Stimulated activated CD8-positive, alpha-beta memory T cell treated with anti-CD3 and anti-CD28 coated beads, Interleukin-4, amount 100 ng/mL, for 24 hours (primary cell): ENCODE results near the gene ARHGAP24.
"Not testable (repeated sequence)": the region's sequence is repeated elsewhere in the genome, so short reads cannot be mapped to it uniquely, and the experiment has no call there.

ENCODE experiments used
- DNase-seq: peaks from one replicate; pipeline ENCODE4 v3.0.0-alpha.2; 2020; ENCODE audit warnings: low read depth

ARHGAP24 gene

DNA sequence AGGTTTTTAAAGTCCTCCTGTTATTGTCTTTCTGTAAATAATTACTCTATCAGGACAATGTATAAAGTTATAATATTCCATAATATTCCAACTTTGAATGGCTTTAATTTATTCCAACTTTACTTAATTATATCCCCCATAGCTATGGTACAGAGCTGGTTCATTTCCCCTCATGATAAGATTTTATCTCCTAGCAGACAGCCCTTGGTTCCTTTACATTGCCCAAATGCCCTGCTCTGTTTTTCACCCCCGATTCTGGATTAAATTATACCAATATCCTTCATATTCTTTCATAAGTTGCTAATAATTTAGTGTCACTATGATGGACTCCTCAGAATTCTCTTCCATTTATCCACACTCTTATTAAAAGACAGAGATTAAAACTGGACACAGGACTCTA lies 544.4 kb downstream of the ARHGAP24 start:
- no peak for DNase-seq

GRCh38 chr4:86019906-86020305 lies 545.0 kb downstream of the ARHGAP24 start:
- no peak for DNase-seq

DNA sequence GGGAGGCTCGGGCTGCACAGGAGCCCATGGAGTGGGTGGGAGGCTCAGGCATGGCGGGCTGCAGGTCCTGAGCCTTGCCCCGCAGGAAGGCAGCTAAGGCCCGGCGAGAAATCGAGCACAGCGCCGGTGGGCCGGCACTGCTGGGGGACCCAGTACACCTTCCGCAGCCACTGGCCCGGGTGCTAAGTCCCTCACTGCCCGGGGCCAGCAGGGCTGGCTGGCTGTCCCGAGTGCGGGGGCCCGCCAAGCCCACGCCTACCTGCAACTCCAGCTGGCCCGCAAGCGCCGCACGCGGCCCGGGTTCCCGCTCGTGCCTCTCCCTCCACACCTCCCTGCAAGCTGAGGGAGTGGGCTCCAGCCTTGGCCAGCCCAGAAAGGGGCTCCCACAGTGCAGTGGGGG lies 546.7 kb downstream of the ARHGAP24 start:
- DNase-seq, result not testable (repeated sequence)

DNA sequence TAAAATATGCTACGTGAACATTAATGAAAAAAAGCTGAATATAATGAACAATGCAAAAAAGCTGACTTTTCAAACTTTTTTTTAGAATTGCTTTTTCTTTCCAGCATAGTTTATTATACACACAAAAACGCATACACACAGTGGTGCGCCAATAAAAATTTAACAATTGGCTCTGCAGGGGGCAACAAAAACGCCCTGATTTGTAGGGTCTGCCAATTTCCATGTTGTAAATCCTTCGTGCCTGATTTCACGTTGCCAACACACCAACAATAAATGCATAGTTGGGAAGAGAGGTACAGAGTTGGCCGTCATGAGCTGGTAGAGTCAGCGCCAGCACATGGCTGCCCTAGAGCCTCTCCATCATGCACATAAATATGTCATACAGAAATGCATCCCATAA lies 551.8 kb downstream of the ARHGAP24 start:
- DNase-seq, result no peak

- DNase-seq, result no peak
Observed at GRCh38 chr4:86031927-86032326, 557.0 kb downstream of the ARHGAP24 start.

GRCh38 chr4:86032476-86033022 lies 557.6 kb downstream of the ARHGAP24 start:
- DNase-seq, result no peak

- DNase-seq, result no peak
Observed at GRCh38 chr4:86033171-86033570, 558.2 kb downstream of the ARHGAP24 start.

- DNase-seq, result no peak
Observed at GRCh38 chr4:86034616-86035015, 559.7 kb downstream of the ARHGAP24 start.

GRCh38 chr4:86035688-86036087 lies 560.7 kb downstream of the ARHGAP24 start:
- DNase-seq, result no peak

DNA sequence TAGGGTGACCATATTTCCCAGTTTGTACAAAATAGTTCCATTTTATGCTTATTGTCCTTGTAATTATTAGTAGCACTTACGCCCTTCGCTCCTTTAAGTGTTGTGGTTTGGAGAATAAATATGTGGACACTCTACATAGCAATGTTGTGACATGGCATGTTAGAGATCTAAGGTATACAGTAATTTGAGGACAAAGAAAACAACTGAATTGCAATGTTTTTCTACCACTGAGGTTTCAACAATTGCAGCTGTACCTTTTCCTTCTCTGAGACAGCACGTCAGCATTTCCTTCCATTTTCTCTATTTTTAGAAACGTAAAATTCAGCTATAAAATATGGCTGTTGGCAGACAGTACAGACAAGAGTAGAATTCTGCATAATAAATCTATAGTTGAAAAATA lies 561.8 kb downstream of the ARHGAP24 start:
- no peak for DNase-seq

- DNase-seq, result no peak
Observed at GRCh38 chr4:86038037-86038436, 563.1 kb downstream of the ARHGAP24 start.

DNA sequence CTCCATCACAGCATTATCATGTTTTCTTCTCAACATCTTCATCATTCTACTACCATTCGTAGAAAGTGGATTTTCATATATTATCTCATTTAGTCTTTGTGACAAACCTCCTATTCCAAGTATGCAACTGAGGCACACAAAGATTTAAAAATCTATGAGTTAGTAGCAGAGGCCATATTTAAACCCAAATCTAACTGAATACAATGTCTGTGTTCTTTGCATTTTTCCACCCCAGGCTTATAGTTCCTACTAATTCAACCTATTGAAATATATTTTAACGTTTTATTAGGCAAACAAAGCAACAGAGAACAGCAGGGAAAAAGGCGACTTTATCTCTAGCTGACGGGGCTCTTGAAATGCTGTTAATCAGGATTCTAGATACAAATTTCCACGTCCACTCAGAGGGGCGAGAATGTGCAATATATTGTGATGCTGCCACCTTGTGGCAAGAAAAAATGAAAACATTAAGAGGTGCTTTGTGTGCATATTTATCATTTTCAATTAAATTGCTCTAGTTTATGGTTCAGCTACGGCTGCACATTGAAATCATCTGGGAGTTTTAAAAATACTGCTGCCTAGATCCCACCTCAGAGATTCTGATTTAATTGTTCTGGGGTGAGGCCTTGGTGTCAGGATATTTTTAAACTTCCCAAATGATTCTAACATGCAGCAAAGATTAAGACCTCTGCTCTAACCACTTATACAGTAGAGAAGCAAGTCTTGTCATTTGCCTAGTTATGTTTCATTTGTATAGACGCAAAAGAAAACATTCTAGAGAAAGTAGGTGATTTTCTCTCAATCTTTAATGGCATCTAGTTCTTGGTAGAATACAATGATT lies 569.0 kb downstream of the ARHGAP24 start:
- no peak for DNase-seq

GRCh38 chr4:86044593-86044985 lies 569.6 kb downstream of the ARHGAP24 start:
- DNase-seq, result no peak

GRCh38 chr4:86048426-86048825 lies 573.5 kb downstream of the ARHGAP24 start:
- no peak for DNase-seq

GRCh38 chr4:86050496-86050895 lies 575.5 kb downstream of the ARHGAP24 start:
- no peak for DNase-seq
